GM12801 (cell line): ENCODE results near the gene NRIP2.

Experiments
- TF ChIP-seq, protein P1 (sequence below): IDR thresholded peaks from one replicate; pipeline ENCODE4 v1.5.1; 2011; ENCODE audit warnings: control low read depth; ENCODE audit not compliant: insufficient read length; ENCODE audit errors: extremely low read depth

NRIP2 gene

DNA sequence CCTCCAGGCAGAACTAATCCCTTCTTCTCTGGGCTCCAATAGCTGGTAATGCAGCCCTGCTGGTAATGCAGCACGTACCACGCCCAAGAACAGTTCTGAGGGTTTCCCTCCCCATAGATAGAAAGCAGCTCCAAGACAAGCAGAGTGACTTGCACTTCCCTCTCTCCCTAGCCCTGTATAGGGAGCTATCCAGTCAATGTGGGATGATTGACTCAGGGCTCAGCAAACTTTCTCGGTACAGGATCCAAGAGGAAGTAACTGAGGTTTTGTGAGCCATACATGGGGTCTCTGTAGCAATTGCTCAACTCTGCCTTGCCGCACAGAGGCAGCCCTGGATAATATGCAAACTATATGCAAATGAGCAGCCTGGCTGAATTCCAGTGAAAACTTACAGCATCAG, 55.6 kb downstream of the NRIP2 start:
- TF ChIP-seq, protein P1, sequence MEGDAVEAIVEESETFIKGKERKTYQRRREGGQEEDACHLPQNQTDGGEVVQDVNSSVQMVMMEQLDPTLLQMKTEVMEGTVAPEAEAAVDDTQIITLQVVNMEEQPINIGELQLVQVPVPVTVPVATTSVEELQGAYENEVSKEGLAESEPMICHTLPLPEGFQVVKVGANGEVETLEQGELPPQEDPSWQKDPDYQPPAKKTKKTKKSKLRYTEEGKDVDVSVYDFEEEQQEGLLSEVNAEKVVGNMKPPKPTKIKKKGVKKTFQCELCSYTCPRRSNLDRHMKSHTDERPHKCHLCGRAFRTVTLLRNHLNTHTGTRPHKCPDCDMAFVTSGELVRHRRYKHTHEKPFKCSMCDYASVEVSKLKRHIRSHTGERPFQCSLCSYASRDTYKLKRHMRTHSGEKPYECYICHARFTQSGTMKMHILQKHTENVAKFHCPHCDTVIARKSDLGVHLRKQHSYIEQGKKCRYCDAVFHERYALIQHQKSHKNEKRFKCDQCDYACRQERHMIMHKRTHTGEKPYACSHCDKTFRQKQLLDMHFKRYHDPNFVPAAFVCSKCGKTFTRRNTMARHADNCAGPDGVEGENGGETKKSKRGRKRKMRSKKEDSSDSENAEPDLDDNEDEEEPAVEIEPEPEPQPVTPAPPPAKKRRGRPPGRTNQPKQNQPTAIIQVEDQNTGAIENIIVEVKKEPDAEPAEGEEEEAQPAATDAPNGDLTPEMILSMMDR, result no peak

DNA sequence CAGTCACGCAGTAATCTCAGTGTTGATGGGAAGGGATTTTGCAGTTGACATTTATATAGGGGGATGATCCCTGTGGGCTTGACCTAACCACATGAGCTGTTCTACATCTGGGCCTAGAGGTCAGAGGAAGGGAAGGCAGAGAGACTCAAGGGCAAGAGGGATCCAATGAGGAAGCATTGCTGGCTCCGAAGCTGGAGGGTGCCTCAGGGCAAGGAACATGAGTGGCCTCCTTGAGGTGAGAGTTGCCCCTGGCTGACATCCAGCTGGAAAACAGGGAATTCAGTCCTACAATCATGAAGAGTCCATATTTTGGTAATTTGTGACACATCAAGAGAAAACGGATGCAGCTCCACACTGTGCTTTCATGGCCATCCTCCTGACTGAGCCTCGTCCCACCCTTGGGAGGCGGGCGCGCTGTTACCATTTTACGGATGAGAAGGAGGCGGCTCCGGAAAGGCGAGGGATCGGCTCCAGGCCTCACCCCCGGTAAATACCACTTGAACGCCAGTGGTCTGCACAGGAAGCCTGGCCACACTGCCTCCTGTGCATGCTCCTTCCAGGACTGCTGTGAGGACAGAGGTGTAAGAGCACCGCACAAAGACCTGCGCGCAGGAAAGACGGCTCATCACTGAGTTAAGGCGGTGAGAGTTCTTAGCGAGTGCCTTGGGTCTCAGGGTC, 58.6 kb downstream of the NRIP2 start:
- TF ChIP-seq, protein P1, result no peak

DNA sequence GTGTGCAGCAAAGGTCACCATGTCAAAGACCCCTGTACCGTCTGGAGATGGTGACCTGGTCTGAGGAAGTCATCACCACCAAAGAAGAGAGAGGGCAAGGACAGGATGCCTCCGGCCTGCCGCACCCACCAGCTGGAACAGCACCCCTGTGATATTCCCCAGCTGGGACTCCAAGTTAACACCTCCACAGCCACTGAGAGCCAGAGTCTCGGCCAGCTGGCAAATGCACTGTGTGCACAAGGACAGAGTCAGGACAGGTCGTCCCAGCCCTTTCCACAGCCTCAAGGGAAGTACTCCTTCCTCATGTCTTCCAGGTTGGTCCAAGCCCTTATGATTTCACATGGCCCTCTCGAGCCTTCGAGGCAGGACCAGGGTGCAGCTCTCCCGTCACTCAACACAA, 59.4 kb downstream of the NRIP2 start:
- TF ChIP-seq, protein P1, result no peak
